Mucosa of descending colon (tissue), 3 donors: Measurements from ENCODE around the gene IQSEC3. TPM values are rescaled to one million over a fixed set of nuclear protein-coding genes. Genes with fewer than 3 reads are reported as not detected.
"Not testable (repeated sequence)": the region's sequence is repeated elsewhere in the genome, so short reads cannot be mapped to it uniquely, and the experiment has no call there.

Experiments used
- ATAC-seq: fragments of 200-7000 bp; cut with Tn5 transposase; one replicate; pipeline ENCODE4 v1.9.1; 2020; ENCODE audit warnings: mild to moderate bottlenecking, moderate library complexity
- DNase-seq, 3 donors: peaks; one replicate each; pipeline ENCODE4 v3.0.0-alpha.2; 2020
- H3K36me3 ChIP-seq: fragments of 200-600 bp; one replicate; pipeline ENCODE4 v1.8.0; 2021; ENCODE audit warnings: low read depth, mild to moderate bottlenecking
- H3K4me1 ChIP-seq: fragments of 200-600 bp; one replicate; pipeline ENCODE4 v1.8.0; 2021; ENCODE audit warnings: low read depth, mild to moderate bottlenecking
- H3K4me3 ChIP-seq: fragments of 200-600 bp; one replicate; pipeline ENCODE4 v1.8.0; 2021; ENCODE audit warnings: mild to moderate bottlenecking
- H3K9me3 ChIP-seq: fragments of 200-600 bp; one replicate; pipeline ENCODE4 v1.8.0; 2021; ENCODE audit warnings: mild to moderate bottlenecking
- CTCF ChIP-seq: fragments of 200-600 bp; IDR thresholded peaks from one replicate; pipeline ENCODE4 v1.8.0; 2022; ENCODE audit warnings: antibody characterized with exemption, mild to moderate bottlenecking
- intact Hi-C, 2 donors: fragments of 100-400 bp; cut with DNase I in 1 of 2; cut with micrococcal nuclease in 1 of 2; formaldehyde crosslinking; loops; one replicate each; pipeline versions ENCODE4 v1.11.0 to v1.11.1; 2022; cut with DNase I, micrococcal nuclease
- total RNA-seq, 3 donors: library from RNA; stranded (reverse); fragmentation: NEBNext Ultra II Directional in 2 of 3; extraction: Animal tissue kit (Norgen Biotek cat#: 25700) in 2 of 3; gene quantifications; one replicate each; pipeline versions ENCODE4 v1.2.1 to v1.2.4, GENCODE V29; 2021 to 2023
- donor health status: DM: no; HTN: no; CAD: no; lungs with moderate emphysema.
- donor health status: DM: no; HTN: no; CAD: no.
- donor health status: DM: no; HTN: yes; CAD: no.

The IQSEC3 gene
- total RNA-seq, 3 donors from 2014 or later, result 0.23 to 2.3 (median 1.1) TPM

GRCh38 chr12:58832-59231 lies 7.7 kb upstream of the IQSEC3 start:
- no peak for ATAC-seq
- no peak for TF ChIP-seq CTCF
- intact Hi-C loops, result no loop called here
- no peaks in the 10 kb centered on the region for H3K4me1 ChIP-seq
- H3K36me3 ChIP-seq, result no peaks in the 10 kb centered on the region
- H3K4me3 ChIP-seq, result no peak overlapping the region
- DNase-seq, result no peak
- H3K9me3 ChIP-seq, result no peaks in the 10 kb centered on the region

- H3K4me3 ChIP-seq, ATAC-seq, intact Hi-C loops, DNase-seq, H3K9me3 ChIP-seq, H3K36me3 ChIP-seq, H3K4me1 ChIP-seq: not testable (repeated sequence)
These were observed 4.7 kb upstream of the IQSEC3 start for GRCh38 chr12:61845-62244.

GRCh38 chr12:65491-66063 lies 990 bp upstream of the IQSEC3 start:
- H3K4me3 ChIP-seq, intact Hi-C loops, H3K36me3 ChIP-seq, H3K4me1 ChIP-seq, ATAC-seq, H3K9me3 ChIP-seq, DNase-seq: not testable (repeated sequence)

DNA sequence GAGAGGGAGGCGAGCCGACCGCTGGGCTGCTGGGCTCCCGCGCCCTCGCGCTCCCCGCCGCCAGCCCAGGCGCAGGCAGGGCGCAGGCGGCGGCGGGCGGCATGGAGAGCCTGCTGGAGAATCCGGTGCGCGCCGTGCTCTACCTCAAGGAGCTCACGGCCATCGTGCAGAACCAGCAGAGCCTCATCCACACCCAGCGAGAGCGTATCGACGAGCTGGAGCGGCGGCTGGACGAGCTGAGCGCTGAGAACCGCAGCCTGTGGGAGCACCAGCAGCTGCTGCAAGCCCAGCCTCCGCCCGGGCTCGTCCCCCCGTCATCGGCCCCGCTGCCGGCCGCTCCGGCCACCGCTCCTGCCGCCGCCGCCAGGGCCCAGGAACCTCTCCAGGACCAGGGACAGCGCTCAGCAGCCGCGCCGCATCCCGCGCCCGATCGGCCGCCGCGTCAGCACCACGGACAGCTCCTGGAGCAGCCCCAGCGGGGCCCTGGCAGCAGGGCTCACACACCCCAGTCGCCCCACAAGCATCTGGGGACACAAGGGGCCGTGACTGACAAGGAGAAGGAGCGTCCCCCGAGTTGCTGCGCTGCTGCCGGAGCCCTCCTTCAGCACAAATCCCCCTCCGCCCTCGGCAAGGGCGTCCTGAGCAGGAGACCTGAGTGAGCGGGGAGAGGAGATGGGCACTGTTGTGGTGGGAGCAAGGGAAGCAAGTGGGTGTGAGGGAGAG lies 376 bp downstream of the IQSEC3 start:
- H3K4me3 ChIP-seq, intact Hi-C loops, H3K36me3 ChIP-seq, H3K9me3 ChIP-seq, H3K4me1 ChIP-seq, DNase-seq: not testable (repeated sequence)
- peak; percentile 99 for ATAC-seq

DNA sequence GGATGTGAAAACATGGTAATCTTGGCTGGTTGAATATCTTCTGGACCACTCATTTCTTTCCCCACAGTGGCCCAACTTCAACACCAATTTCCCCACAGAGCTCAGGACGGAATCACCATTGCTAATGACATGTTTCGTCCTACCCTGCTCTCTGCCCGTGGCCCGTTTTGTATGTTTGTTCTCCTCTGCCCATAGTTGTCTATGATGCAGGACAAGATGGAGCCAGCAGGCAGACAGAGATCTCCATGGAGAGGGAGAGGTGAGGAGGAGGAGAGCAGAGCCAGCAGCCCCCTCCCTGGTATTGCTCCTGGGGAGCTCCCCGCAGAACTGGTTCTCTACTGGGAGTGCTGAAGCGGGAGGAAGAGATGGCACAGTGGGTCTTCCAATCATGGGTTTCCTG lies 3.1 kb downstream of the IQSEC3 start:
- H3K4me1 ChIP-seq, intact Hi-C loops, ATAC-seq, H3K36me3 ChIP-seq, H3K4me3 ChIP-seq, H3K9me3 ChIP-seq, DNase-seq: not testable (repeated sequence)

GRCh38 chr12:70541-70940 lies 4.0 kb downstream of the IQSEC3 start:
- H3K4me1 ChIP-seq, intact Hi-C loops, H3K4me3 ChIP-seq, DNase-seq, H3K36me3 ChIP-seq, H3K9me3 ChIP-seq, ATAC-seq: not testable (repeated sequence)

GRCh38 chr12:72018-72417 lies 5.5 kb downstream of the IQSEC3 start:
- intact Hi-C loops, ATAC-seq, DNase-seq, H3K4me1 ChIP-seq, H3K4me3 ChIP-seq, H3K9me3 ChIP-seq, H3K36me3 ChIP-seq: not testable (repeated sequence)

- intact Hi-C loops, ATAC-seq, H3K4me3 ChIP-seq, DNase-seq, H3K36me3 ChIP-seq, H3K9me3 ChIP-seq, H3K4me1 ChIP-seq: not testable (repeated sequence)
These were observed 8.0 kb downstream of the IQSEC3 start for GRCh38 chr12:74420-75190.

DNA sequence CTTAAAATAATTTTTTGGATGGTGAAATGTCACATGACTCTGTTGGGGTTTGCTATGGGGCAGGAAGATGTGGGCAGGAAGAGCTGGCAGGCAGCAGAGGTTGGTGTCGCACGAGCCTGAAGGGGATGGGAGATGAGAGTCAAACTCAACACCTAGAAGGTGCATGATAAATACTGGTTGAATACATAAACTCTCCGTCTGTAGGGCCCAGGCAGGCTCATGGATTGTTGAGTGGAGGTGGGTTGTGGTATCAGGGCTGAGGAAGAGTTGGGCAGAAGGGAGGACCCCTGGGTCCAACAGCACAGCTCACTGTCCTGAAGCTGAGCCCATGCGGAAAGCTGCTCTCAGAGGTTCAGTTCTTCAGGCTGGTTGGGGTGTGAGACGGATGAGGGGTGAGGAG lies 9.0 kb downstream of the IQSEC3 start:
- H3K36me3 ChIP-seq, DNase-seq, H3K9me3 ChIP-seq, ATAC-seq, intact Hi-C loops, H3K4me3 ChIP-seq, H3K4me1 ChIP-seq: not testable (repeated sequence)

GRCh38 chr12:76102-76501 lies 9.5 kb downstream of the IQSEC3 start:
- H3K36me3 ChIP-seq, intact Hi-C loops, ATAC-seq, DNase-seq, H3K4me1 ChIP-seq, H3K9me3 ChIP-seq, H3K4me3 ChIP-seq: not testable (repeated sequence)

- intact Hi-C loops, DNase-seq, H3K4me1 ChIP-seq, H3K9me3 ChIP-seq, H3K4me3 ChIP-seq, H3K36me3 ChIP-seq: not testable (repeated sequence)
- ATAC-seq, result peak; percentile 14
These were observed 10.0 kb downstream of the IQSEC3 start for GRCh38 chr12:76551-76950.

GRCh38 chr12:77101-77719 lies 10.6 kb downstream of the IQSEC3 start:
- DNase-seq, intact Hi-C loops, H3K9me3 ChIP-seq, H3K36me3 ChIP-seq, H3K4me3 ChIP-seq, H3K4me1 ChIP-seq: not testable (repeated sequence)
- peak; percentile 18 for ATAC-seq
